Nephron progenitor cell (in vitro differentiated cells): ENCODE measurements around the gene PRKG1.

Experiments
- DNase-seq: peaks from one replicate; pipeline ENCODE4 v3.0.0; 2021
- H3K27ac Mint-ChIP-seq: 2 replicates; pipeline ENCODE4 v1.8.0; 2021; ENCODE audit warnings: mild to moderate bottlenecking, moderate library complexity, mixed read lengths
- H3K27me3 Mint-ChIP-seq: 2 replicates; pipeline ENCODE4 v1.8.0; 2021; ENCODE audit warnings: mild to moderate bottlenecking, low read depth, mixed read lengths; ENCODE audit not compliant: poor library complexity
- H3K36me3 Mint-ChIP-seq: 2 replicates; pipeline ENCODE4 v1.8.0; 2021; ENCODE audit warnings: low read depth, mixed read lengths
- H3K4me1 Mint-ChIP-seq: 2 replicates; pipeline ENCODE4 v1.8.0; 2021; ENCODE audit warnings: mixed read lengths
- H3K4me3 Mint-ChIP-seq: 2 replicates; pipeline ENCODE4 v1.8.0; 2021; ENCODE audit warnings: mild to moderate bottlenecking, moderate library complexity, mixed read lengths
- H3K9me3 Mint-ChIP-seq: 2 replicates; pipeline ENCODE4 v1.8.0; 2021; ENCODE audit warnings: mild to moderate bottlenecking, moderate library complexity, mixed read lengths
- CTCF ChIP-seq: fragments of 200-600 bp; sonication (generic); IDR thresholded peaks from 2 replicates; pipeline ENCODE4 v1.5.0; 2021; ENCODE audit warnings: antibody characterized with exemption

Gene PRKG1

GRCh38 chr10:52279546-52279945 is 1205.3 kb downstream of the PRKG1 start:
- peaks cover 36% of the 10 kb centered on the region for H3K9me3 Mint-ChIP-seq
- no peak overlapping the region for H3K27ac Mint-ChIP-seq
- H3K36me3 Mint-ChIP-seq = peaks cover 46% of the 10 kb centered on the region
- H3K27me3 Mint-ChIP-seq = no peaks in the 10 kb centered on the region
- H3K4me3 Mint-ChIP-seq = no peak overlapping the region
- H3K4me1 Mint-ChIP-seq = peaks cover 8% of the 10 kb centered on the region
- no peak for TF ChIP-seq CTCF
- no peak for DNase-seq

GRCh38 chr10:52280051-52280450 is 1205.8 kb downstream of the PRKG1 start:
- Mint-ChIP-seq H3K9me3 (peaks cover 31% of the 10 kb centered on the region), H3K4me3 (no peak overlapping the region), H3K27me3 (no peaks in the 10 kb centered on the region), H3K4me1 (peaks cover 13% of the 10 kb centered on the region), H3K36me3 (peaks cover 41% of the 10 kb centered on the region), H3K27ac (peak overlapping the region; percentile 22)
- no peak for DNase-seq
- TF ChIP-seq CTCF = no peak

- Mint-ChIP-seq H3K4me3 (no peak overlapping the region), H3K4me1 (peaks cover 16% of the 10 kb centered on the region), H3K36me3 (peaks cover 14% of the 10 kb centered on the region), H3K27ac (no peak overlapping the region), H3K9me3 (peaks cover 4% of the 10 kb centered on the region), H3K27me3 (no peaks in the 10 kb centered on the region)
- no peak for TF ChIP-seq CTCF
- no peak for DNase-seq
Measured at GRCh38 chr10:52283174-52283573, 1208.9 kb downstream of the PRKG1 start.

DNA sequence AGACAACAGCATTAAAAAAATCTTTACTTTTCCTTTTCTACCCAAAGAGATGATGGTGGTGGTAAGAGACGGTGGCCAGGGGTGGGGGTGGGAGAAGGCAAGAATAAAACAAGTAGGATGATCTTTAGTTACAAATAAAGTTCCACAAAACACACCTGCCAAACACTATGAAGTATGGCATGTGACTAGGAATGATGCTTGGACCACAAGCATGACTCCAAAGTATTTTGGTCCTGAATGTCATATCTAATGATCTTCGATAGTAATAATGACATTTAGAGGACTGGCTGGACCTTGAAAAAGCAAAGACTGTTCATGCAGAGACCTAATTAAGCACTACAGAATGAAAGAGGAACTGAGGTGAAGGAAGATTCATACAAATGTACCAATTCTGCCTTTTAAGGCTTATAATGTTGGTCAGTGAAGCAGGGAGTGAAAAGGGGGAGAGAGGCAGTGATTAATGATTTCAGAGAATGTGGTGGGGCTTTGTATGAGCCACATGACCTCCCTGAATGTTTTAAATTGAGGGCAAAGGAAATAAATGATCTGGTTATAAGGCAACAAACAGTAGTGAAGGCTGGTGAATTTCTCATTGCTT is 1210.2 kb downstream of the PRKG1 start:
- no peaks in the 10 kb centered on the region for H3K27me3 Mint-ChIP-seq
- peaks cover 27% of the 10 kb centered on the region for H3K4me1 Mint-ChIP-seq
- no peak overlapping the region for H3K4me3 Mint-ChIP-seq
- H3K9me3 Mint-ChIP-seq = no peaks in the 10 kb centered on the region
- no peak overlapping the region for H3K27ac Mint-ChIP-seq
- peaks cover 11% of the 10 kb centered on the region for H3K36me3 Mint-ChIP-seq
- DNase-seq = no peak
- no peak for TF ChIP-seq CTCF

DNA sequence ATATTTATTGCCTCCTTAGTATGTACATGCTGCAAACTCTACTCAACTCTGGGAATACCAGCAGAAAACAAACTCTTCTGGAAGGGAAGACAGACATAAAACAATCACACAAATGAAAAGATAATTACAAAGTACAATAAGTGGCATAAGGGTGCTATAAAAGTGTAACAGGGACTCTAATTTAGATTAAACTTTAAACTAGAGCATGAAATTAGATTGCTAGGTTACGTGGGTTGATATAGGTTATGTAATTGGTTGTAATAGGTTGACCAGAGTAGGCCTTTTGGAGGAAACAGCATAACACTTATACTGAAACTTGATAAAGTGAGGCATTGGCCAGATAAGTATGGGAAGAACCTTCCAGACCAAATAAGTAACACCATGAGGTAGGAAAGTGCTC is 1213.6 kb downstream of the PRKG1 start:
- Mint-ChIP-seq H3K36me3 (peaks cover 6% of the 10 kb centered on the region), H3K4me1 (peaks cover 27% of the 10 kb centered on the region), H3K27ac (peak overlapping the region; percentile 20), H3K9me3 (no peaks in the 10 kb centered on the region), H3K4me3 (no peak overlapping the region), H3K27me3 (no peaks in the 10 kb centered on the region)
- DNase-seq = no peak
- TF ChIP-seq CTCF = no peak

DNA sequence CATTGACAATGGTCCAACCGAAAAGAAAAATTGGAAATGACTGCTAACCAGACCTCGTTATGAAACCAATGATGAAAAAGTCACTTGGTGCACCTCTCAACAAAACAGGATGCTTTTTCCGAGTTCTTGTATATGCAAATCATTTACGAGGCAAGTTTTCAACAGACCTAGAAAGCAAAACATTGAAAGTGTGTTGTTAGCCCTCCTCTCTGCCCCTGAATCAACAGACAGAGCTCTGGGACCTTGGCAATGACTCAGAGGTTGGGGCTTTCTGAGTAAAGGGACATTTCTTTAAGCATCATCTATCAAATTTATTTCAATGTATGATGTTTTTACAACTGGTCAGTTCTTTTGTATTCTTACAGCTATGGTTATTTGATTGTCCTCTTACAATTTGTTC is 1223.5 kb downstream of the PRKG1 start:
- Mint-ChIP-seq H3K27me3 (no peaks in the 10 kb centered on the region), H3K27ac (no peak overlapping the region), H3K9me3 (peaks cover 7% of the 10 kb centered on the region), H3K4me3 (no peak overlapping the region), H3K36me3 (peaks cover 4% of the 10 kb centered on the region), H3K4me1 (peaks cover 19% of the 10 kb centered on the region)
- DNase-seq = no peak
- no peak for TF ChIP-seq CTCF
